Measurements from ENCODE around the gene MYBL2. TPM values are rescaled to one million over a fixed set of nuclear protein-coding genes. Genes with fewer than 3 reads are reported as not detected.

Gene MYBL2
- total RNA-seq, 1 experiment from 2014 or later, result 159 TPM

DNA sequence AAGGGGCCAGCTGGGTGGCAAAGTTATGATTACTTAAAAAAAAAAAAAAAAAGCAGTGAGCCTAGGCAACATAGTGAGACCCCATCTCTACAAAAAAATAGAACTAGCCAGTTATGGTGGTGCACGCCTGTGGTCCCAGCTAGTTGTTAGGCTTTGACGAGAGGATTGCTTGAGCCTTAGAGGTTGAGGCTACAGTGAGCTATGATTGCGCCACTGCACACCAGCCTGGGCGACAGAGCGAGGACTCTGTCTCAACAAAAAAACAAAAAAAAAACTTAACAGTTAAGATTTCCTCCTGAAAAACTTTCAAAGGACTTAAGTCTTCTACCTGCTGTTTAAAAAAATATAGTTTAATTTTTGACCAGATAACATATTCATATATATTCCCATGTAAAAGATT, 57.5 kb downstream of the MYBL2 start:
- TF ChIP-seq, protein P1, sequence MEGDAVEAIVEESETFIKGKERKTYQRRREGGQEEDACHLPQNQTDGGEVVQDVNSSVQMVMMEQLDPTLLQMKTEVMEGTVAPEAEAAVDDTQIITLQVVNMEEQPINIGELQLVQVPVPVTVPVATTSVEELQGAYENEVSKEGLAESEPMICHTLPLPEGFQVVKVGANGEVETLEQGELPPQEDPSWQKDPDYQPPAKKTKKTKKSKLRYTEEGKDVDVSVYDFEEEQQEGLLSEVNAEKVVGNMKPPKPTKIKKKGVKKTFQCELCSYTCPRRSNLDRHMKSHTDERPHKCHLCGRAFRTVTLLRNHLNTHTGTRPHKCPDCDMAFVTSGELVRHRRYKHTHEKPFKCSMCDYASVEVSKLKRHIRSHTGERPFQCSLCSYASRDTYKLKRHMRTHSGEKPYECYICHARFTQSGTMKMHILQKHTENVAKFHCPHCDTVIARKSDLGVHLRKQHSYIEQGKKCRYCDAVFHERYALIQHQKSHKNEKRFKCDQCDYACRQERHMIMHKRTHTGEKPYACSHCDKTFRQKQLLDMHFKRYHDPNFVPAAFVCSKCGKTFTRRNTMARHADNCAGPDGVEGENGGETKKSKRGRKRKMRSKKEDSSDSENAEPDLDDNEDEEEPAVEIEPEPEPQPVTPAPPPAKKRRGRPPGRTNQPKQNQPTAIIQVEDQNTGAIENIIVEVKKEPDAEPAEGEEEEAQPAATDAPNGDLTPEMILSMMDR (conservative IDR thresholded peaks at IDR 0.05), result no peak
- no peak overlapping the region for H2BK15ac ChIP-seq (ENCODE audit: low read depth, low read length)
- H3K79me2 ChIP-seq (ENCODE audit: insufficient read depth, low read length), result no peaks in the 10 kb centered on the region
- Mint-ChIP-seq H3K36me3 (ENCODE audit: insufficient read depth in 1 of 3, low read depth in 3 of 3) (peaks cover under 1% of the 10 kb centered on the region in 3 experiments; a peak in 3 of 7 replicates), H3K4me3 (no peak overlapping the region), H3K27ac (no peak overlapping the region), H3K4me1 (peaks cover 8 to 14% of the 10 kb centered on the region in 2 experiments), H3K27me3 (ENCODE audit: low read depth) (no peaks in the 10 kb centered on the region), H3K9me3 (no peaks in the 10 kb centered on the region)
- no peak for DNase-seq
- H3K79me1 ChIP-seq (ENCODE audit: insufficient read depth, low read depth, low read length, poor library complexity, severe bottlenecking), result no peaks in the 10 kb centered on the region
- no peak overlapping the region for H3K23ac ChIP-seq (ENCODE audit: insufficient read length, low read depth, low read length)
- H2BK120ac ChIP-seq (ENCODE audit: low read depth, low read length, poor library complexity, severe bottlenecking), result no peak overlapping the region
- no peak overlapping the region for H4K91ac ChIP-seq (ENCODE audit: insufficient read length, low read depth, low read length)
- no peaks in the 10 kb centered on the region for H3K27me3 ChIP-seq (ENCODE audit: insufficient read depth, low read length)
- H4K20me1 ChIP-seq (ENCODE audit: control insufficient read depth, insufficient read depth, insufficient read length), result no peaks in the 10 kb centered on the region
- no peak overlapping the region for H3K14ac ChIP-seq (ENCODE audit: insufficient read depth, low read length)
- H4K8ac ChIP-seq (replicated peaks; ENCODE audit: insufficient read length, low read depth, low read length), result no peak overlapping the region
- no peaks in the 10 kb centered on the region for H3K9me3 ChIP-seq (ENCODE audit: control insufficient read depth, low read depth, low read length)
- H3K23me2 ChIP-seq (ENCODE audit: insufficient read length, low read depth, low read length, poor library complexity, severe bottlenecking), result no peaks in the 10 kb centered on the region
- no peak overlapping the region for H2AK5ac ChIP-seq (ENCODE audit: insufficient read length, low read length)
- no peak overlapping the region for H2AFZ ChIP-seq (ENCODE audit: low read length)
- H3K9ac ChIP-seq (ENCODE audit: extremely low read depth, insufficient read length, low read length), result no peak overlapping the region
- no peak overlapping the region for H3K18ac ChIP-seq (ENCODE audit: insufficient read length, low read depth, low read length)
- H3T11ph ChIP-seq (ENCODE audit: low read length), result no peak overlapping the region
- no peak overlapping the region for H3K4me2 ChIP-seq (ENCODE audit: insufficient read depth, insufficient read length, low read length)
- no peak overlapping the region for H3K56ac ChIP-seq (ENCODE audit: insufficient read length, low read depth, low read length)
- no peak overlapping the region for H2BK12ac ChIP-seq (ENCODE audit: insufficient read length, low read depth, low read length)
- no peaks in the 10 kb centered on the region for H3K4me1 ChIP-seq (ENCODE audit: insufficient read depth, low read length)
- H3K4ac ChIP-seq (ENCODE audit: low read depth, low read length), result no peak overlapping the region
- no peak overlapping the region for H4K5ac ChIP-seq (ENCODE audit: insufficient read length, low read depth, low read length)
- no peak overlapping the region for H2BK5ac ChIP-seq (ENCODE audit: insufficient read length, low read length)
- no peak overlapping the region for H2BK20ac ChIP-seq (ENCODE audit: low read depth, low read length, poor library complexity, severe bottlenecking)
- no peak overlapping the region for H3K27ac ChIP-seq (ENCODE audit: insufficient read length, low read depth, low read length)
- WGBS (ENCODE audit: extremely low coverage, insufficient read length, low lambda C conversion rate), result no CpG with 5 or more reads among the region's 5 CpGs

All from H9 (cell line).